NCI-H128 (cell line): ENCODE measurements around the gene SLX1A.
"Not testable (repeated sequence)": the region's sequence is repeated elsewhere in the genome, so short reads cannot be mapped to it uniquely, and the experiment has no call there.

Source experiments
- DNase-seq: peaks from one replicate; lab custom pipeline; 2025; ENCODE audit not compliant: unreplicated experiment; lab: John Stamatoyannopoulos, UW

Gene SLX1A

GRCh38 chr16:30217082-30217481 is 23.4 kb downstream of the SLX1A start:
- DNase-seq = not testable (repeated sequence)
